ENCODE measurements around the gene NPY5R.

Gene NPY5R

DNA sequence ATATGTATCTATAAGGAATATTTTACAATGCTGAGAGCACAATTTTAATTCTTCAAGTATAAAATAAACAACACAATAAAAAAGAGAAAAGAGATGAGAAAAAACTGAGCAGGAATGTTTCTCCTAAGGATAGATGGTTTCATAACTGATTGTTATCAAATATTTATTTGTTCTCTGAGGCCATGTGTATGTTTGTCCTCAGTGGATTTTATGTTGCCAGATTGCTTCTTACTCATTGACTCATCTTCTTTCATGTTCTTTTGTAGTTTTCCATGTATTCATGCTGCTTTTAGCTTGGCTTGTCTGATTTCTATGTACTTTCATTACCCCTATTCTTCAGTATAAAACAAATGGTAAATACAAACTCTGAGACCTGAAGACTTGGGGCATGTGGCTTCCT is 41.2 kb downstream of the NPY5R start:
- no peak for DNase-seq (ENCODE audit: low spot score)

DNA sequence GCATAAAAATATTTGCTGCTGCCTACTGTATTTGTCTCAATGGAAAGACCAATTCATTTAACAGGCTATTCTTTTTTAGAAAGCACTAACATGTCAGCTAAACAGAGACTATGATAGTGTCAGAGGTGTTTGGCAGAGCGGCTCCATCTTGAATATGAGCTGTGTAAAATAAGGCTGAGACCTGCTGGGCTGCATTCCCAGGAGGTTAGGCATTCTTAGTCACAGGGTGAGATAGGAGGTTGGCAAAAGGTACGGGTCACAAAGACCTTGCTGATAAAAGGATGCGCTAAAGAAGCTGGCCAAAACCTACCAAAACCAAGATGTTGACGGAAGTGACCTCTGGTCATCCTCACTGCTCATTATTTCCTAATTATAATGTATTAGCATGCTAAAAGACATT is 41.8 kb downstream of the NPY5R start:
- DNase-seq (ENCODE audit: low spot score), result no peak

DNA sequence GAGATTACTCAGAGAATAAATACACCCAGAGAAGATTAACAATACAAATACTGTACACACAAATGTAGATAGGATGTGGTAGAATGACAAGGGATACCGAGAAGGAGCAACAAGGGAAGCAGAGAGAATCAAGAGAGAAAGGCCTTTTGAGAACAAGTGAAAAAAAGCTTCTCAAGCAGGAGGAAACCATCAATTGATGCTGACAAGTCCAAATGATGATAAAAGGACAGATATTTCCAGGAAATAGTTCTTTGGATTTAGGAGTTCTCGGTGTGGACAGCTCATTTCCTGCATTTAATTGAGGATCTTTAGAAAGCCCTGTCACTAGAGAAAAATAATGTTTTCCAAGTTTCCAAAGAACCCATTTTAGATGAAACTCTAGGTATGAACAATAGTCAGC is 48.1 kb downstream of the NPY5R start:
- DNase-seq (ENCODE audit: low spot score), result no peak

DNA sequence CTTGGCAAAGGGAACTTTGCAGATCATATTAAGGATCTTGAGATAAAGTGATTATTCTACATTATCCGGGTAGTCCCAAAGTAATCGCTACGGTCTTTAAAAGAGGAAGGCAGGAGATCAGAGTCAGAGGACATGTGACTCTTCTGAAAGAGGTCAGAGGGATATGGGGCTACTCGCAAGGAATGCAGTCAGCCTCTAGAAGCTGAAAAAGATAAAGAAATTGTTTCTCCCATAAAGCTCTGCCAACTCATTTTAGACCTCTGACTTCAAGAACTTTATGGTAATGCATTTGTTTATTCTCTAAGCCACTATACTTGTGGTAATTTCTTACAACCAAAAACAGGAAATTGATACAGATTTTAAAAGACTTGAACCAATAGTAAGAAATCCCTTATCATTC is 48.6 kb downstream of the NPY5R start:
- DNase-seq (ENCODE audit: low spot score), result no peak

DNA sequence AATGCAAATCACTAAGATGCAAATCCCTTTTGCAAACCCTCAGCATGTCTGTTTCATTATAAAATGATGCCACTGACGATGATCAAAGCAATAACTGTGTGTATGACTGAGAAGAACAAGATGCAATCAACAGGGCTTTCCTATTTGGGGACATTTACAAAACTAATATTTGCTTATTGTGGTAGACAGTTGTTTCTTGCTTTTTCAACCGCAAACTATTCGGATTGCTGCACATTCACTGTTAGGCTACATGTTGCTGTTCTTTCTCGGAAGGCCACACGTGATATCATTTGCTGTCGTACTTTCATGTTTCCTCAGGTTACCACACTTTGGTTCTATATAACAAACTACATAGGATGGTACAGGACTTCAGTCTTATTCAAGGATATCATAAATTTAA is 49.8 kb downstream of the NPY5R start:
- DNase-seq (ENCODE audit: low spot score), result no peak

DNA sequence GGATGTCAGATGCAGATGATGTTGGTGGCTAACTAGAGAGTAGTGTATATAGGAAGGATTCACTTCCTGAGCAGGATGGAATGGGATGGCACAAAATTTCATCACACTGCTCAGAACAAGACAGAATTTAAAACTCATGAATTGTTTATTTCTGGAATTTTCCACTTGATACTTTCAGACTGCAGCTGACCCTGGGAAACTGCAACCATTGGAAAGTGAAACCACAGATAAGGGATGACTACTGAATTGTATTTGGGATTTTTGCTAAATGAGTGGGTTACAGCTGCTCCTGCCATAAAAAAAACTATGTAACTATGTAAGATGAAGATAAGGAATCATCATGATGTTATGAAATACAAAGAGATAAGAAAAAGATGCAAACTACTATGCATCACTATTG is 51.4 kb downstream of the NPY5R start:
- no peak for DNase-seq (ENCODE audit: low spot score)

DNA sequence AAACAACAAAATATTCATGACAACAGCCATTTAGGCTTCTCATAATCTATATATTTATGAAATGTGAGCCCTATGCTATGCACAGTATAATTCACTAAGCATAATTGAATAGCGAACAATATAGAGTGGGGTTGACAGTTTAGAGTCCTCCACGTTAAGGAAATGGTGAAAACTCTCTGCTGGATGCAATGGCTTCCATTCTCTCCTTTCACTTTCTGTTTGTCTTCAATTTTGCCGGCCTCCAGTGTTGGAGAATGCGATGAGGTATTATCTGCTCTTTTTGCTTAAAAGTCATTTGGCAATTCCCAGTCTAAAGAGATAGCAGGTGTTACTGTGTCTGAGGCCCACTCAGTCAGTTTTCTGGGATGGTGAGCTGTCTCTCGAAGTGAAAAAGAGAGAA is 52.1 kb downstream of the NPY5R start:
- DNase-seq (ENCODE audit: low spot score), result no peak

DNA sequence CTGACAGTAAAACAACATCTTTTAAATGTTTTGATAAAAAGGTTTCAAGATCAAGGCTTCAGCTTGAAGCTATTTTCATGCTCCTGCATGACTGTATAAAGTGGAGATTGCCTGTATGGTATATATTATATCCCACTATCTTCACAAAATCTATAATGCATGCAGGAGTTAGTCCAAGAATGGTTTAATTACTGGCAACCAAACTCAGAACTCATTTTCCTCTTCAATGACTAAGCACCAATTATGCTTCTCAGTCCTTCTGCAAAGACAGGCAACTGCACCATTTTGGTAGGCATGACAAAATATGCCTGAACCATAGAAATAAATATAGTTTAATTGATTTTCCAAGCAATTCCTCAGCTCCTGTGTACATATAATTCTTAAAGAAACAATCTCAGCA is 54.5 kb downstream of the NPY5R start:
- no peak for DNase-seq (ENCODE audit: low spot score)

DNA sequence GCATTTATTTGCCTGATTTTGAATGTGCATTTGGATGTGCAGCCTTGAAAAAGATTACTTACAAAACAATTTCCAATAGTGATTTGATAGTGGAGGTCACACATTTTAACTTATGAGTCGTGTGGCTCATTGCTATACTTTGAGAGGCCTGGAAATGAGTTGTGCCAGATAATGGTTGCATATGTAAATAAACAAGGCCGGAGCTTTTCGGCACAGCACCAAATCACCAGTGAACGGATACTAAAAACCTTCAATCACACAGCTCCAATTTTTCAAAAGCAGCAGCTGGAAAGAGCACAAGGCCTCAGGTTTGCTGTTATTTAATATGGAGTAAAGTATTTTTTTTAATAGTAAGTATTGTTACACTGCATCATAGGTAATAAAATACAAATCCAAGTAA is 57.2 kb downstream of the NPY5R start:
- DNase-seq (ENCODE audit: low spot score), result no peak
